Smooth muscle cell (in vitro differentiated cells): Measurements from ENCODE around the gene ZNF17. TPM values are rescaled to one million over a fixed set of nuclear protein-coding genes. Genes with fewer than 3 reads are reported as not detected.

Experiments
- DNase-seq: peaks from one replicate; lab custom pipeline; 2025; ENCODE audit not compliant: unreplicated experiment; lab: John Stamatoyannopoulos, UW
- H2AFZ ChIP-seq: fragments of 200-600 bp; sonication (generic); 2 replicates; pipeline ENCODE4 v1.6.0; 2016; ENCODE audit warnings: antibody characterized with exemption, low read depth, mild to moderate bottlenecking
- H3F3A ChIP-seq: fragments of 200-600 bp; sonication (generic); 2 replicates; pipeline ENCODE4 v1.6.0; 2017; ENCODE audit warnings: antibody characterized with exemption, low read depth
- H3K27ac ChIP-seq: fragments of 200-600 bp; sonication (generic); 2 replicates; pipeline ENCODE4 v1.5.1; 2016; ENCODE audit warnings: low read depth, mild to moderate bottlenecking
- H3K27me3 ChIP-seq: fragments of 200-600 bp; sonication (generic); 2 replicates; pipeline ENCODE4 v1.6.1; 2016; ENCODE audit warnings: low read depth, mild to moderate bottlenecking
- H3K36me3 ChIP-seq: fragments of 200-600 bp; sonication (generic); 2 replicates; pipeline ENCODE4 v1.5.1; 2016; ENCODE audit warnings: low read depth
- H3K4me1 ChIP-seq: fragments of 200-600 bp; sonication (generic); 2 replicates; pipeline ENCODE4 v1.5.1; 2016; ENCODE audit warnings: low read depth
- H3K4me2 ChIP-seq: fragments of 200-600 bp; sonication (generic); 2 replicates; pipeline ENCODE4 v1.6.0; 2016; ENCODE audit warnings: mild to moderate bottlenecking
- H3K4me3 ChIP-seq: fragments of 200-600 bp; sonication (generic); 2 replicates; pipeline ENCODE4 v1.5.1; 2016; ENCODE audit warnings: mild to moderate bottlenecking
- H3K79me2 ChIP-seq: fragments of 200-600 bp; sonication (generic); 2 replicates; pipeline ENCODE4 v1.6.0; 2016; ENCODE audit warnings: low read depth, mild to moderate bottlenecking
- H3K9ac ChIP-seq: fragments of 200-600 bp; sonication (generic); 2 replicates; pipeline ENCODE4 v1.6.0; 2016; ENCODE audit warnings: low read depth
- H3K9me3 ChIP-seq: fragments of 200-600 bp; sonication (generic); replicated peaks from 2 replicates; pipeline ENCODE4 v1.5.1; 2016; ENCODE audit warnings: low read depth
- H4K20me1 ChIP-seq: fragments of 200-600 bp; sonication (generic); 2 replicates; pipeline ENCODE4 v1.6.0; 2016; ENCODE audit warnings: low read depth
- CTCF ChIP-seq: fragments of 200-600 bp; sonication (generic); IDR thresholded peaks from 2 replicates; pipeline ENCODE4 v1.5.1; 2017; ENCODE audit warnings: borderline replicate concordance, mild to moderate bottlenecking, antibody characterized with exemption; ENCODE audit not compliant: insufficient read depth, poor library complexity, severe bottlenecking
- WGBS: methylation state at CpG from one replicate; pipeline ENCODE4 v1.1.7; 2016; ENCODE audit warnings: low lambda C conversion rate; 5-methylcytosine and 5-hydroxymethylcytosine counted together
- polyA plus RNA-seq: library from polyadenylated mRNA; unstranded; fragments of >200 nt; fragmentation: Nextera tagmentation; extraction: Ambion mirVana; gene quantifications from 2 replicates; pipeline ENCODE4 v1.2.1, GENCODE V29; 2016
- total RNA-seq: library from RNA; depleted of rRNA; stranded (reverse); fragments of >200 nt; gene quantifications from 2 replicates; pipeline ENCODE4 v1.2.3, GENCODE V29; 2014

The ZNF17 gene
- total and polyA plus RNA-seq, 2 experiments from 2014 or later: 0.95 to 4.3 TPM

DNA sequence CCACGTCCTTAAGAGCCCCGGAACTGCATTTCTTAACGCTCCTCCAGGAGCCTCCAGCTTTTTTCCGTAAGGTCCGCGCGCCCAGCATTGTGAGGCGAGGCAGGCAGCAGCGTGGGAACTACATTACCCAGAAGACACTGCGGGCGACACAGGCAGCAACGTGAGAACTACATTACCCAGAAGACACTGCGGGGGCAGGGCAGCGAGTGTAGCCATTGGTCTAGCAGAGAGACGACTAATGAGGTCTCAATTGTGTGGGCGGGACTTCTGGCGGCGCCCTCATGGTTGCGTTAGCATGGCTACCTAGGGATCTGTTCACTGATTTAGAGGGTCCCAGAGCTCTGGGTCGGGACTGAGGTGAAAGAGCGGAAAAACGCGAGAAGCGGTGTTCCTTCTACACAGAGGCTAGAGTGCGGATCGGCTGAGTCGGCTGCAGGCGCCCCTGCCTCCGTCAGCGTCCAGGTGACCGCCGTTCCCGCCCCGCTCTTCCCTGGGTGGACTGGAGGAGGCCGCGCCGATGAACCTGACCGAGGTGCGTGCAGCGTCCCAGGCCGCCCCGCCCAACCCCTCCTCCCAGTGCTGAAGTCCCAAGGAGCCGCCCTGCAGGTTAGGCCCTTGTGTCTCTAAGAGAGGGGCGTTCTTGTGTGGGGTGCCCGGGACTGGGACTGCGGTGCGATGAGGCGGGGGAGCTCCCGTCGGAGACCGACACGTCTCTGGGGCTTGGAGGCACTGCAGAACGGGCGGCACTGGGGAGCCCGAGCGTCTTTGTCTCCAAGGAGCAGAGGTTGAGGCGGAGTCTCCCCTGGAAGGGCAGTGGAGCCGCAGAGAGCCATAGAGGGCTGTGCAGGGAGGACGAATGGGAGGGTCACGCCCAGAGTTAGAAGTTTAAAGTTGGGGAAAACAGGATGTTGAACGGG, 24.4 kb downstream of the ZNF17 start, which contains the start of gene ZNF749:
ZNF749 (plus strand) TSS at position 264 of the 917 bp plus-strand sequence; CDS start at position 518, 254 bp downstream.
- Histone ChIP-seq H3K9me3 (no peaks in the 10 kb centered on the region), H3K4me1 (peaks cover 8% of the 10 kb centered on the region), H3F3A (no peaks in the 10 kb centered on the region), H3K4me2 (peak within 1 kb of the TSS; percentile 85), H3K27me3 (no peaks in the 10 kb centered on the region), H3K36me3 (no peaks in the 10 kb centered on the region), H3K9ac (peak within 1 kb of the TSS; percentile 74), H2AFZ (peak within 1 kb of the TSS; percentile 79), H3K4me3 (peak within 1 kb of the TSS; percentile 64), H3K79me2 (peaks cover 49% of the 10 kb centered on the region), H3K27ac (peak within 1 kb of the TSS; percentile 70), H4K20me1 (peaks cover 6% of the 10 kb centered on the region)
- no peak for TF ChIP-seq CTCF
- DNase-seq: peak; percentile 76
- WGBS: under 1% methylated on average over 53 of the region's 61 CpGs

DNA sequence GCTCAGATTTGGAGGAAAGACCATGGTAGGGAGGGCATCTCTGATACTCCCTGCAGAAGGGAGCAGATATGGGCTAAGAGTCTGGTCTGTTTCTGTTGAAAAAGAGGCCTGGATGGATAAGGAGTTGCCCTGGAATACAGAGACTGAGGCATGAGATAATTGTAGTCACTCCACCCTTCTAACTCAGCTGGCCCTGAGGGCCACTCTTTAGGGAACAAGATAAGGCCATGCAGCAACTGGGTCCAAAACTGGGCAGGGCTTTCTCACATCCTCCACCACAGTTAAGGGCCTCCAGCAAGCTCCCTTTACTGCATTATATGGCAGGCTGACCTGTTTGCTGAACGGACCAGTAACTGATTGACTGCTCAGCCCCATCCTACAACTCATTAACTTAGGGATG, 25.5 kb downstream of the ZNF17 start:
- TF ChIP-seq CTCF: no peak
- WGBS: 81% methylated on average over 1 of the region's 1 CpG

GRCh38 chr19:57437931-57438330, 27.0 kb downstream of the ZNF17 start:
- no peaks in the 10 kb centered on the region for H3K36me3 ChIP-seq
- no peak for DNase-seq
- no peak overlapping the region for H3K4me2 ChIP-seq
- no peaks in the 10 kb centered on the region for H3F3A ChIP-seq
- WGBS: 92% methylated on average over 4 of the region's 4 CpGs
- TF ChIP-seq CTCF: no peak
- no peak overlapping the region for H3K4me3 ChIP-seq
- peaks cover 62% of the 10 kb centered on the region for H3K79me2 ChIP-seq
- H3K9me3 ChIP-seq: no peaks in the 10 kb centered on the region
- no peaks in the 10 kb centered on the region for H3K27me3 ChIP-seq
- no peak overlapping the region for H2AFZ ChIP-seq
- peaks cover 8% of the 10 kb centered on the region for H3K4me1 ChIP-seq
- no peak overlapping the region for H3K9ac ChIP-seq
- H3K27ac ChIP-seq: no peak overlapping the region
- peaks cover 14% of the 10 kb centered on the region for H4K20me1 ChIP-seq

More for the DNA sequence above, 25.5 kb downstream of the ZNF17 start:
- Histone ChIP-seq H3K36me3 (no peaks in the 10 kb centered on the region), H3K79me2 (peaks cover 54% of the 10 kb centered on the region), H3K9ac (no peak overlapping the region), H3K9me3 (no peaks in the 10 kb centered on the region), H3K4me3 (peak overlapping the region; percentile 64), H3F3A (no peaks in the 10 kb centered on the region), H3K27me3 (no peaks in the 10 kb centered on the region), H2AFZ (no peak overlapping the region), H3K4me1 (peaks cover 8% of the 10 kb centered on the region), H3K27ac (no peak overlapping the region), H4K20me1 (peaks cover 8% of the 10 kb centered on the region), H3K4me2 (peak overlapping the region; percentile 85)
- no peak for DNase-seq

DNA sequence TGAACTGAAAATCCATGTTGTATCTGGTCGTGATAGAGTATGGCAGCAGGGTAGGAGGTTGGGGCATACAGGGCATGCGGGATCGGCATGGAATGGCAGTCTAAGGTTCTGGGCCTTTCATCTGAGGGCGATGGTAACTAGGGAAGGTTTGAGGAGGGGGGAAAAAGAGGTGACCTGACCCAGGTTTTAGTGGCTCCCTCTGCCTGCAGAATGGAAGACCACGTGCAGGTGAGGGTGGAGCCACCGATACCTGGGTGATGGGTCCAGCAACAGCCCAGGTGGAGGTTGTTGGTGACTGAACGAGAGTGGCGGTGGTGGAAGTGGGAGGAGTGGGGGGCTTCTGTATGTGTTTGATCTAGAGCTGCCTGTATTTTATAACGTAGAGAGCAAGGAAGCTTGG, 28.0 kb downstream of the ZNF17 start:
- Histone ChIP-seq H3K27me3 (no peaks in the 10 kb centered on the region), H2AFZ (no peak overlapping the region), H4K20me1 (peaks cover 14% of the 10 kb centered on the region), H3K4me2 (no peak overlapping the region), H3K4me1 (peaks cover 8% of the 10 kb centered on the region), H3F3A (no peaks in the 10 kb centered on the region), H3K4me3 (no peak overlapping the region), H3K9me3 (no peaks in the 10 kb centered on the region), H3K79me2 (peaks cover 62% of the 10 kb centered on the region), H3K9ac (no peak overlapping the region), H3K27ac (no peak overlapping the region), H3K36me3 (no peaks in the 10 kb centered on the region)
- TF ChIP-seq CTCF: no peak
- DNase-seq: no peak
- WGBS: 86% methylated on average over 9 of the region's 9 CpGs
